ENCODE measurements around the gene PPM1J. TPM values are rescaled to one million over a fixed set of nuclear protein-coding genes. Genes with fewer than 3 reads are reported as not detected.

Gene PPM1J
- total RNA-seq, 1 experiment from 2014 or later: 0.52 TPM

DNA sequence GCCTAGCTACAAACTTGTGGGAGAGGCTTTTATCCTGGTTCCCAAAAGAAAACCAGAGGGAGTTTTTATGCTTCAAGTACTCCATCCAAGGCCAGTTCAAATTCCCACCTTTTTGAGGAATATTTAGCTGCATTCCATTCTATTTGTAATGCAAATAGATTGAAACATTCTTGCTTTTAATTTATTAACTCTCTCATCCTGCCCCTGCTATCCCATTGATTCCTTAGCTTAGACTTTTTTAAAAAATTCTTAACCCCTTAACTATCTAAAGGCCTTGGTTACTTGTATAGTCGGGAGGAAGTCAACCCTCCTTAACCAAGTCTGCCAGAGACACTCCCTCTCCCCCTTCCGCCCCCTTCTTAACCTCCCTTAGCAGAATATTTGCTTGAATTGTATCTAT, 43.1 kb downstream of the PPM1J start:
- H3K4me1 ChIP-seq (ENCODE audit: insufficient read depth, low read length, poor library complexity, severe bottlenecking): peaks cover 16% of the 10 kb centered on the region
- no peak for TF ChIP-seq EZH2 (IDR thresholded peaks at IDR 0.05; ENCODE audit: borderline replicate concordance, low read depth, low read length, poor library complexity, severe bottlenecking)
- no peak for TF ChIP-seq CTCF (conservative IDR thresholded peaks at IDR 0.05; ENCODE audit: low read depth, low read length)
- no peaks in the 10 kb centered on the region for H3K9me3 ChIP-seq (ENCODE audit: low read depth, low read length, poor library complexity, severe bottlenecking)
- ChIA-PET CTCF (no interaction called here), POLR2A (ENCODE audit: low non-redundant PET) (interaction anchor here (0.6 kb wide), 1 partner anchor 33 kb away, joined by 4 read pairs; no protein-coding TSS in a partner anchor)
- peaks cover 40% of the 10 kb centered on the region for H3K36me3 ChIP-seq (ENCODE audit: insufficient read depth, low read length, poor library complexity, severe bottlenecking)
- no peak overlapping the region for H3K27ac ChIP-seq (ENCODE audit: low read depth, low read length, poor library complexity, severe bottlenecking)
- intact Hi-C loops (cut with micrococcal nuclease; ENCODE audit: unreplicated experiment): loop anchor here (10.0 kb wide), 1 partner anchor 47 kb away; no protein-coding TSS in a partner anchor
- BruUV-seq (replicated peaks): no TSS peak
- H3K4me3 ChIP-seq (ENCODE audit: low read depth, low read length, poor library complexity, severe bottlenecking): no peak overlapping the region
- DNase-seq (ENCODE audit: low spot score): no peak
- no peaks in the 10 kb centered on the region for H3K27me3 ChIP-seq (replicated peaks; ENCODE audit: insufficient read depth, low read depth, low read length, poor library complexity)

DNA sequence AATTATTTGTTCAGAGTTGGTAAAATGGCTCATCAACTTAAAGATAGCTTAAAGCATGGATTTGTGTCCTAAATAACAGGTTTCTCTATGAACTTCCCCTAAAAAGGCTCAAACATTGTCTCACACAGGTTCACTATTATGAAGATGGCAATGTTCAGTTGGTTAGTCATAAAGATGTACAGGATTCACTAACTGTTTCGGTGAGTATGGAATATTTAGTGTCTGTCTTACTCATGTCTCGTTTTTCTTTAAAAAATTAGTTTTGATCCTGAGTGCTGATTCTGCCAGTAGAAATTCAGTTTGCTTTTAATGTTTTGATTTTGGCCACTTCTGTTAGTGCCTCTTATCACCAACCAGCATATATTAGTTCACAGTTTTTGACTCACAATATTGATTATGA, 48.2 kb downstream of the PPM1J start:
- H3K9me3 ChIP-seq (ENCODE audit: low read depth, low read length, poor library complexity, severe bottlenecking): no peaks in the 10 kb centered on the region

DNA sequence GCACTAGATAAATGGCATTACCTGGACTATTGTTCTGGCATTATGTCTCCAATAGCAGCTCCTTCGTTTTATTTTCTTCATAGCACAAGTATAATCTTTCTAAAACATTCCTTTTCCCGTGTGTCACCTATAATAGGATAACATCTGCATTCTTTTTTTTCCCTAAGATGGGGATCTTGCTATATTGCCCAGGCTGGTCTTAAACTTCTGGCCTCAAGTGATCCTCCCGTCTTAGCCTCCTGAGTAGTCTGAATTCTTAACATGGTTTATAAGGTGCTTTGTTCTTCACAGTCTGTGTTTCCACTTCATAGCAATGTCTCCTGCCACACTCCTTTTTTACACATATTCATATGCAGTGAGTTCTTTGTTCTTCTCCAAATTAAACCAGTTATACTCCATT, 49.3 kb downstream of the PPM1J start:
- intact Hi-C loops (cut with micrococcal nuclease; ENCODE audit: unreplicated experiment): no loop called here
- Histone ChIP-seq H3K27ac (ENCODE audit: low read depth, low read length, poor library complexity, severe bottlenecking) (no peak overlapping the region), H3K4me3 (ENCODE audit: low read depth, low read length, poor library complexity, severe bottlenecking) (no peak overlapping the region), H3K27me3 (replicated peaks; ENCODE audit: insufficient read depth, low read depth, low read length, poor library complexity) (no peaks in the 10 kb centered on the region), H3K9me3 (ENCODE audit: low read depth, low read length, poor library complexity, severe bottlenecking) (no peaks in the 10 kb centered on the region), H3K4me1 (ENCODE audit: insufficient read depth, low read length, poor library complexity, severe bottlenecking) (no peaks in the 10 kb centered on the region), H3K36me3 (ENCODE audit: insufficient read depth, low read length, poor library complexity, severe bottlenecking) (peaks cover 69% of the 10 kb centered on the region)
- ChIA-PET CTCF (no interaction called here), POLR2A (ENCODE audit: low non-redundant PET) (no interaction called here)
- no peak for DNase-seq (ENCODE audit: low spot score)
- TF ChIP-seq EZH2 (IDR thresholded peaks at IDR 0.05; ENCODE audit: borderline replicate concordance, low read depth, low read length, poor library complexity, severe bottlenecking): no peak
- TF ChIP-seq CTCF (conservative IDR thresholded peaks at IDR 0.05; ENCODE audit: low read depth, low read length): no peak
- BruUV-seq (replicated peaks): no TSS peak

More for the DNA sequence above, 48.2 kb downstream of the PPM1J start:
- Histone ChIP-seq H3K27ac (ENCODE audit: low read depth, low read length, poor library complexity, severe bottlenecking) (no peak overlapping the region), H3K36me3 (ENCODE audit: insufficient read depth, low read length, poor library complexity, severe bottlenecking) (peaks cover 59% of the 10 kb centered on the region), H3K4me3 (ENCODE audit: low read depth, low read length, poor library complexity, severe bottlenecking) (no peak overlapping the region), H3K27me3 (replicated peaks; ENCODE audit: insufficient read depth, low read depth, low read length, poor library complexity) (no peaks in the 10 kb centered on the region), H3K4me1 (ENCODE audit: insufficient read depth, low read length, poor library complexity, severe bottlenecking) (no peaks in the 10 kb centered on the region)
- intact Hi-C loops (cut with micrococcal nuclease; ENCODE audit: unreplicated experiment): no loop called here
- TF ChIP-seq CTCF (conservative IDR thresholded peaks at IDR 0.05; ENCODE audit: low read depth, low read length): no peak
- TF ChIP-seq EZH2 (IDR thresholded peaks at IDR 0.05; ENCODE audit: borderline replicate concordance, low read depth, low read length, poor library complexity, severe bottlenecking): no peak
- no TSS peak for BruUV-seq (replicated peaks)
- no peak for DNase-seq (ENCODE audit: low spot score)
- ChIA-PET POLR2A (ENCODE audit: low non-redundant PET) (no interaction called here), CTCF (no interaction called here)

Other genes with a start within 250 kb of the PPM1J start
- 0.32 and 0.52 TPM in 2 replicates for gene WNT2B, start 206.4 kb downstream of the PPM1J start, total RNA-seq (2021)
- 25.8 and 29.6 TPM in 2 replicates for gene ST7L, start 96.2 kb downstream of the PPM1J start, total RNA-seq (2021)
- 158 and 171 TPM in 2 replicates for gene CAPZA1, start 95.5 kb downstream of the PPM1J start, total RNA-seq (2021)
- gene MOV10, start 40.7 kb downstream of the PPM1J start, total RNA-seq (2021): 87.1 and 114 TPM in 2 replicates
- 54.3 and 62.5 TPM in 2 replicates for gene RHOC, start 8.2 kb downstream of the PPM1J start, total RNA-seq (2021)
- 101 and 112 TPM in 2 replicates for gene SLC16A1, start 240.9 kb upstream of the PPM1J start, total RNA-seq (2021)